GM13977 (cell line): ENCODE measurements around the gene MAS1L.
"Not testable (repeated sequence)": the region's sequence is repeated elsewhere in the genome, so short reads cannot be mapped to it uniquely, and the experiment has no call there.

ENCODE experiments used
- DNase-seq: peaks from one replicate; pipeline ENCODE4 v3.0.0; 2012; ENCODE audit warnings: low spot score
- in situ Hi-C: fragments of 300-500 bp; cut with MboI; formaldehyde crosslinking; loops from one replicate; pipeline ENCODE4 v1.12.0; 2022; ENCODE audit warnings: low sequenced_read_pairs, low pct_unique_long_range_greater_than_20kb, mixed read lengths, inconsistent platforms; ENCODE audit not compliant: unreplicated experiment
- TF ChIP-seq, protein P1 (sequence below): IDR thresholded peaks from 2 replicates; pipeline ENCODE4 v1.5.1; 2012; ENCODE audit warnings: mild to moderate bottlenecking, control low read depth; ENCODE audit not compliant: insufficient read depth; ENCODE audit errors: extremely low read depth, missing control alignments

Gene MAS1L

DNA sequence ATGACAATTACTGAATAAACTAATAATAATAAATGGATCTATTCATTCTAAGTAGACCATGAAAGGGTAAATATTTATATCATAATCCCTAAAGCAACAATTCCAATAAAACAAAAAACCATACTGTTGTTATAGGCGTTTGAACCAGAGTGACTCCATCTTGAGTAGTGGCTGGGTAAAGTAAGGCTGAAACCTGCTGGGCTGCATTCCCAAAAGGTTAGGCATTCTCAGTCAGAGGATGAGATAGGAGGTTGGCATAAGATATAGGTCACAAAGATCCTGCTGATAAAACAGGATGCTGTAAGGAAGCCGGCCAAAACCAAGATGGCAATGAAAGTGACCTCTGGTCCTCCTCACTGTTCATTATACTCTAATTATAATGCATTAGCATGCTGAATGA is 22.5 kb downstream of the MAS1L start:
- TF ChIP-seq, protein P1, sequence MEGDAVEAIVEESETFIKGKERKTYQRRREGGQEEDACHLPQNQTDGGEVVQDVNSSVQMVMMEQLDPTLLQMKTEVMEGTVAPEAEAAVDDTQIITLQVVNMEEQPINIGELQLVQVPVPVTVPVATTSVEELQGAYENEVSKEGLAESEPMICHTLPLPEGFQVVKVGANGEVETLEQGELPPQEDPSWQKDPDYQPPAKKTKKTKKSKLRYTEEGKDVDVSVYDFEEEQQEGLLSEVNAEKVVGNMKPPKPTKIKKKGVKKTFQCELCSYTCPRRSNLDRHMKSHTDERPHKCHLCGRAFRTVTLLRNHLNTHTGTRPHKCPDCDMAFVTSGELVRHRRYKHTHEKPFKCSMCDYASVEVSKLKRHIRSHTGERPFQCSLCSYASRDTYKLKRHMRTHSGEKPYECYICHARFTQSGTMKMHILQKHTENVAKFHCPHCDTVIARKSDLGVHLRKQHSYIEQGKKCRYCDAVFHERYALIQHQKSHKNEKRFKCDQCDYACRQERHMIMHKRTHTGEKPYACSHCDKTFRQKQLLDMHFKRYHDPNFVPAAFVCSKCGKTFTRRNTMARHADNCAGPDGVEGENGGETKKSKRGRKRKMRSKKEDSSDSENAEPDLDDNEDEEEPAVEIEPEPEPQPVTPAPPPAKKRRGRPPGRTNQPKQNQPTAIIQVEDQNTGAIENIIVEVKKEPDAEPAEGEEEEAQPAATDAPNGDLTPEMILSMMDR, result no peak
- in situ Hi-C loops, result no loop called here

DNA sequence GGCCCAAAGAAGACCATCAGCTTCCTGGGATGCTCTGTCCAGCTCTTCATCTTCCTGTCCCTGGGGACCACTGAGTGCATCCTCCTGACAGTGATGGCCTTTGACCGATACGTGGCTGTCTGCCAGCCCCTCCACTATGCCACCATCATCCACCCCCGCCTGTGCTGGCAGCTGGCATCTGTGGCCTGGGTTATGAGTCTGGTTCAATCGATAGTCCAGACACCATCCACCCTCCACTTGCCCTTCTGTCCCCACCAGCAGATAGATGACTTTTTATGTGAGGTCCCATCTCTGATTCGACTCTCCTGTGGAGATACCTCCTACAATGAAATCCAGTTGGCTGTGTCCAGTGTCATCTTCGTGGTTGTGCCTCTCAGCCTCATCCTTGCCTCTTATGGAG is 25.7 kb downstream of the MAS1L start:
- DNase-seq, result no peak
- in situ Hi-C loops, result no loop called here
- TF ChIP-seq, protein P1, result no peak

More for the DNA sequence above, 22.5 kb downstream of the MAS1L start:
- DNase-seq, result no peak

DNA sequence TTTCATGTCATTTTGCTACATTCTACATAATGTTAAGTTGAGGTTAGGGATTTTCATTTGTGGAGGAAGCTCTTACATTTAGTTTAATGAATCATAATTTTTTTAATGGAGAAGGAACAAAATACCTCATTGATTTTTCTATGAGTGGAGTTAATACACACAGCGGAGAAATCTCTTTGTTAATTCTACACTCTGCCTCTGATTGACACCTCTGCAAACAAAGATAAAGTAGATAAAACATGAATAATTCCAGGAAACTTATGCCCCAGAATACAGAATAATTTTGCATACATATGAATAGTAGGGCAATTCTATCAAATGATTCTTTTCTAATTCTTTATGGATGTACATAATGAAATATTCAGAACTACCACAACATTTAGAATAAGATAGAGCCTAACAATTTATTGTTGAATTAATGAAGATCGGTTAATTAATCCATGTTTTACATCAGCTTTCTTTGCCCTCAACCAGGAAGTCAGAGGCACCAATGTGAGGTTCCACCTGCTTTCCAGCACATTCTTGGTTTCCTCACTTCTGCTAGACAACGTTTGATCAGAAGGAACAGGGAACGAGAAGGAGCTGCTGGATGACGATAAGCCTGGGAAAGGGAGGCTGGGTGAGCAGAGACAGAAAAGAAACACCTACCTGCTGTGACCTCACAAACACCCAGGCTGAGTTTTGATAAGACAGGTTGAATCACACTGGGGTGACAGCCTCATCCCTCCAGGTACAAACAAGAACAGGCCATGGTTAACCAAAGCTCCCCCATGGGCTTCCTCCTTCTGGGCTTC is 26.5 kb downstream of the MAS1L start:
- in situ Hi-C loops, result no loop called here
- TF ChIP-seq, protein P1, result no peak
- DNase-seq, result no peak

DNA sequence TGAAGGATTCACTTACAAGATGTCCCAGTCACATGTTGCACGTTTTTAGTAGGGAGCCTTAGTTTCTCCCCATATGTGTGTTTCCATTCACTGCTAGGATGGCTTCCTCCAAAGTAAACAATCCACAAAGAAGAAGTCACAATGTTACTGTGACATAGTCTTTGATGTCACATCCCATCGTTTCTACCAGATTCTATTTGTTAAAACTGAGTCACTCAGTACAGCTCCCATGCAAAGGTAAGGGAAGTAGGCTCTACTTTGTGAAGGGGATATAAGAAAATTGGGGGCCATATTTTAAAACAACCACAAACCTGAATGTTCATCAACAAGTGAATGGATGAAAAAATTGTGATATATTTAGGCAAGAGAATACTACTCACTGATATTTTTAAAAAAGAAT is 30.8 kb downstream of the MAS1L start, which contains the start of the genes OR11A1 and OR2H1:
OR11A1 (minus strand) TSS at position 101 of the 400 bp plus-strand sequence. CDS start 29,430 bp downstream, outside the sequence.
OR2H1 (plus strand) TSS at position 185 of the 400 bp plus-strand sequence. CDS start 4,615 bp downstream, outside the sequence.
- in situ Hi-C loops, result no loop called here
- TF ChIP-seq, protein P1, result no peak
- DNase-seq, result no peak

DNA sequence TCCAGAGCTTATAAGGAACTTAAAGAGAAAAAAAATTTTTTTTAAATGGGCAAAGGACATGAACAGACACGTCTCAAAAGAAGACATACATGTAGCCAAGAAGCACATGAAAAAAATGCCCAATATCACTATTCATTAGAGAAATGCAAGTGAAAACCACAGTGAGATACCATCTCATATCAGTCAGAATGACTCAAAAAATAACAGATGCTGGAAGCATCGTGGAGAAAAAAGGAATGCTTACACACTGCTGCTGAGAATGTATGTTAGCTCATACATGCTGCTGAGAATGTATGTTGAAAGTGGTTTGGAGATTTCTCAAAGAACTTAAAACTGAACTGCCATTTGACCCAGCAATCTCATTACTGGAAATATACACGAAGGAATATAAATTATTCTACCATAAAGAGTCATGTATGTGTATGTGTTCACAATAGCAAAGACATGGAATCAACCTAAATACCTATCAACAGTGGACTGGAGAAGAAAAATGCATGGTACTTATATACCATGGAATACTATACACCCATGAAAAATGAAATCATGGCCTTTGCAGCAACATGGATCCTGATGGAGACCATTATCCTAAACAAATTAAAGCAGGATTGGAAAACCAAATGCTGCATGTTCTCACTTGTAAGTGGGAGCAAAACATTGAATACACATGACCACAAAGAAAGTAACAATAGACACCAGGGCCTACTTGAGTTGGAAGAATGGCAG is 36.1 kb downstream of the MAS1L start:
- DNase-seq, result no peak
- TF ChIP-seq, protein P1, result no peak
- in situ Hi-C loops, result no loop called here

DNA sequence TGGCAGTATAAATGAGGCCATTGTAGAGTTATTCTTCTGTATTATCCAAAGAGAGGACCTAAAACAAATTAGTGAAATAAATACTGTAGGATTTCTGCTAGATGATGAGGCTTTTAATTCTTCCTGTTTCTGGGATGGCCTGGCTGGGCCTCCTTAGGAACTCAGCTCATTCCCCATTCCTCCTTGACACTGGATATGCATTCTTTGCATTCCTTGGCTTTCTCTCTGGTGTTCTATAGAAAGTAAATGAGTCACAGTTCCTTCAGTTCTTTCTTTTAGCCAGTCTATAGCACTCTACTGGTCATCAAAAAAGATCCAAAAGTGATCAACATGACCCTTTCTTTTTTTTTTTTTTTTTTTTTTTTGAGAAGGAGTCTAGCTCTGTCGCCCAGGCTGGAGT is 40.1 kb downstream of the MAS1L start:
- in situ Hi-C loops, result no loop called here
- TF ChIP-seq, protein P1, result no peak
- no peak for DNase-seq

DNA sequence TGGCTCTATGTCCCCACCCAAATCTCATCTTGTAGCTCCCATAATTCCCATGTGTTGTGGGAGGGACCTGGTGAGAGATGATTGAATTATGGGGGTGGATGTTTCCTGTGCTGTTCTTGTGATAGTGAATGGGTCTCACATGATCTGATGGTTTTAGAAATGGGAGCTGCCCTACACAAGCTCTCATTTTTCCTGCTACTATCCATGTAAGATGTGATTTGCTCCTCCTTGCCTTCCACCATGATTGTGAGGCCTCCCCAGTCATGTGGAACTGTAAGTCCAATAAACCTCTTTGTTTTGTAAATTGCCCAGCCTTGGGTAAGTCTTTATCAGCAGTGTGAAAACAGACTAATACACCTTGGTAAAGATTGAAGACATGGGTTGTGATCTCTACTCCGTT is 43.7 kb downstream of the MAS1L start:
- DNase-seq, in situ Hi-C loops: not testable (repeated sequence)
